ENCODE results near the gene IP6K3. TPM values are rescaled to one million over a fixed set of nuclear protein-coding genes. Genes with fewer than 3 reads are reported as not detected.

IP6K3 gene
- total and polyA plus RNA-seq, 2 experiments from 2014 or later: 0.14 to 0.16 TPM

GRCh38 chr6:33754222-33754621 is 7.5 kb upstream of the IP6K3 start:
- H3K4me1 ChIP-seq (ENCODE audit: insufficient read depth): no peaks in the 10 kb centered on the region
- H4K20me1 ChIP-seq (replicated peaks; ENCODE audit: insufficient read depth): no peaks in the 10 kb centered on the region
- Mint-ChIP-seq H3K4me1 (peaks cover 8% of the 10 kb centered on the region), H3K9me3 (no peaks in the 10 kb centered on the region; the same call in 2 of the 3 replicates), H3K27ac (no peak overlapping the region), H3K27me3 (ENCODE audit: insufficient read depth, low read depth, poor library complexity) (peaks cover 10% of the 10 kb centered on the region), H3K36me3 (ENCODE audit: low read depth) (no peaks in the 10 kb centered on the region), H3K4me3 (no peak overlapping the region)
- DNase-seq (ENCODE audit: low spot score) (no peak), ATAC-seq (no peak)
- no peaks in the 10 kb centered on the region for H3K36me3 ChIP-seq (ENCODE audit: insufficient read depth)
- no peaks in the 10 kb centered on the region for H3K27me3 ChIP-seq (ENCODE audit: insufficient read depth)
- no peak overlapping the region for H3K4me2 ChIP-seq
- H3K4me3 ChIP-seq: no peak overlapping the region
- 0 out of 2 replicates have a peak, but pooled peaks cover 3% of the 10 kb centered on the region for H3F3A ChIP-seq (replicated peaks; ENCODE audit: low read depth)
- no peaks in the 10 kb centered on the region for H3K79me2 ChIP-seq (replicated peaks; ENCODE audit: insufficient read depth)
- H2AFZ ChIP-seq: no peak overlapping the region
- H3K27ac ChIP-seq (ENCODE audit: low read depth): no peak overlapping the region
- TF ChIP-seq NANOG (IDR thresholded peaks at IDR 0.05; ENCODE audit: borderline replicate concordance) (no peak), CTCF (conservative IDR thresholded peaks at IDR 0.05; ENCODE audit: low read depth in 2 of 2) (no peak), EZH2phosphoT487 (IDR thresholded peaks at IDR 0.05; ENCODE audit: unreplicated experiment) (no peak), EZH2 (IDR thresholded peaks at IDR 0.05; ENCODE audit: low read depth, unreplicated experiment) (no peak), ETS1 (IDR thresholded peaks at IDR 0.05) (no peak), JUNB (IDR thresholded peaks at IDR 0.05; ENCODE audit: unreplicated experiment) (no peak), ZNF114 (CRISPR knock-in tag; IDR thresholded peaks at IDR 0.05) (no peak), REST (IDR thresholded peaks at IDR 0.05; ENCODE audit: unreplicated experiment) (no peak), ZNF331 (CRISPR knock-in tag; IDR thresholded peaks at IDR 0.05; ENCODE audit: low read depth) (no peak), STAT1 (IDR thresholded peaks at IDR 0.05; ENCODE audit: unreplicated experiment) (no peak), CREB1 (CRISPR knock-in tag; IDR thresholded peaks at IDR 0.05; ENCODE audit: low read depth) (no peak), ZNF462 (CRISPR knock-in tag; IDR thresholded peaks at IDR 0.05) (no peak), POLR2AphosphoS5 (IDR thresholded peaks at IDR 0.05; ENCODE audit: low read depth) (no peak)
- H3K9me2 ChIP-seq (ENCODE audit: insufficient read depth): no peaks in the 10 kb centered on the region

Measured in GM23338 (cell line).